Brain pericyte (primary cell): ENCODE results near the gene TMEM178B.
"Not testable (repeated sequence)": the region's sequence is repeated elsewhere in the genome, so short reads cannot be mapped to it uniquely, and the experiment has no call there.

Source experiments
- DNase-seq: peaks from one replicate; pipeline ENCODE4 v3.0.0-alpha.2; 2012; ENCODE audit warnings: low read depth, low spot score

Gene TMEM178B

GRCh38 chr7:141387521-141388217, 313.8 kb downstream of the TMEM178B start:
- no peak for DNase-seq

DNA sequence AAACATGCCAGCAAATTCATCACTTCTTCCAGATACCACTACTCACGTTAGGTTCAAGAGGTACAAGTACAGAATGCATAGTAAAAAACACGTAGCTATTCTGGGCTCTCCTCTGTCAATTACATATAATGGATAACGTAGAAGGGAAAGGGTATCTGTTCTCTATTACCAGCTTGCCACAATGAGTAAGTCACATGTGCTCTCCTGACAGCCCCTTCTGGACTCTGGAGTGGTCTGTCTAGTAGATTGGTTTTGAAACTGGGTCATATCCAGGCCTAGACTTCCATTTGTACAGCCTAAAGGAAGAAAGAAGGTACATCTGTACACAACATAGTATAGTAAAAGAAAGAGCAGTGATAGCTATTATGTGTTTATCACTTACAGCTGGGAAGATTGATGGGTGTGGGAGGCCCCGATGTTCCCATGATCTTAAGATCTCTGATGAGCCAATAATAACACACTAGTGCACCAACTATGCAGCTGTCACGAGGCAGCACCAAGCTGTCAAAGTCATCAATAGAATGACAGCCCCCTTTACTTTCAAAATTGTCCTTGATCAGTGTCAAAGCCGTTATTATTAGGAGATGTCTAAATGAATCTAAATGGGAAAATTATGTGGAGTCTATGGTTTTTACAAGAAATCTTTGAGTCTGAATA, 315.4 kb downstream of the TMEM178B start:
- no peak for DNase-seq

DNA sequence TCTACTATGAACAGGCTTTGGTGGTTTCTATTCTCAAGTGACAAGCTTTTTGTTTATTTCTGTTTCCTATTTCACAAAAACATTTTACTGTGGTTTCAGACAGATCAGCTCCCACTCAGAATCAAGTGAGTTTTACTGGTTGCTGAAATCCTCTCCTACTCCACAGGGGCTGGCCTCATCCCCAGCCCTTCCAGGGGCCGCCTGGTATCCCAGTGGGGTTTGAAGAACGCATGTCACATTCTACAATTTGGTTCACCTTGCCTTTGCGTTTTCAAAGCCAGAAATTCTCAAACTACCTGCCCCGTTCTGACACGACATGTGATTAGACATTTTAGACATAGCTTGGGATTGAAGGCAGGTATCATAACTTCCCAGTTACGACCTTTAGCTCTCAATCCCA, 316.5 kb downstream of the TMEM178B start:
- no peak for DNase-seq

DNA sequence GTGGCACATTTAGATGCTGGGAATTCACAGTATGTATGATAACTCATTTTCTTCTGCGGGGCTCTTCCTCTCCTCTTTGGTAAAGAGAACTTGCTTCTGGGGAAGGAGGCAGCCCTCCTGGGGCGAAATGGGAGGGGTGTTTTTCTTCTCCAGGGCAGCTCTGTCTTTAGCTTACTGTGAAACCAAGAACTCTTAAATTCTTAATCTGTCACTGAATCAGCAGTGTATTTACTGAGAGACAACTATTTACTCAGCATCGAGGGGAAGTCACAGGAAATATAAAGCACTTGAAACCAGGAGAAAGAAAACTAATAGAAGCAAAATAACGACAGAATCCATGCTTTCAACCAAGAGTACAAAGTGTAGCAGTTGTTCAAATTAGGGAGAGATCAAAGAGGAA, 319.2 kb downstream of the TMEM178B start:
- DNase-seq = no peak

- DNase-seq = no peak
These were observed 323.6 kb downstream of the TMEM178B start for GRCh38 chr7:141397236-141398163.

GRCh38 chr7:141400356-141400755, 326.5 kb downstream of the TMEM178B start:
- DNase-seq = no peak

GRCh38 chr7:141402277-141402996, 328.6 kb downstream of the TMEM178B start:
- DNase-seq = no peak

- DNase-seq = not testable (repeated sequence)
These were observed 330.0 kb downstream of the TMEM178B start for GRCh38 chr7:141403846-141404245.

GRCh38 chr7:141406347-141406746, 332.5 kb downstream of the TMEM178B start:
- DNase-seq = no peak

DNA sequence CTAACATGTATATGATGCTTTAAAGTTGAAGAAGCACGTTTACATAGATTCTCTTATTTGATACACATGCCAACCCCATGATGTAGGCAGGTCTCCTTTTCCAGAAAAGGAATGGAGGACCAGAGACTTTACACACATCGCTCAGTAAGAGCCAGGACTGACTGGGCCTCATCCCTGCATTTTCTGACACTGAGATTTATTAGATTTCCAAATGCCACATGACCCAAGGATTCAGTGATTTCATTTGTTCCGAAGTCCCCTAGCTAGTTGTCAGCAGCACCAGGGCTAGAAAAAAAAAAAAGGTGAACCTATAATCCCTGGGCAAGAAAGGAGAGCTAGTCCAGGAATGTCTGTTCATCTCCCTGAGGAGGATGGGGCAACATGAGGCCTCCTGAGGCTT, 334.0 kb downstream of the TMEM178B start:
- no peak for DNase-seq

- DNase-seq = no peak
These were observed 334.6 kb downstream of the TMEM178B start for GRCh38 chr7:141408440-141408839.

DNA sequence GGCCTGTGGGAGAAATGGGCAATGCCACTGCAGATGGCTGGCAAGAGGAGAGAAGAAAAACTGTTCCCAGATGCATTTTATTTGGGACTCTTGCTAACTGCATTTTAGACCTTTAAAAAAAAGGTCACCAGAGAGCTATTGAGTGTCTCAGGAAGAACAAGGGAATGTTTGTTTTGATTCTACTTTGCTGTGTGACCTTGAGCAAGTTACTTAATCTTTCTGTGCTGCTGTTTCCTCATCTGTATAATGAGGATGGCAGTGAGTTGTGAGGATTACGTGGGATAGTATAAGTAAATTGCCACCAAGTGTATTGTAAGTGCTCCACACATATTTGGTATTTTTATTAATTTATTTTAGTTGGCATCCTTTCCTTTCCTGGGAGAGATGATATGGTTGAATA, 335.4 kb downstream of the TMEM178B start:
- no peak for DNase-seq

- no peak for DNase-seq
These were observed 336.0 kb downstream of the TMEM178B start for GRCh38 chr7:141409801-141410329.

- DNase-seq = no peak
These were observed 336.6 kb downstream of the TMEM178B start for GRCh38 chr7:141410353-141411000.

DNA sequence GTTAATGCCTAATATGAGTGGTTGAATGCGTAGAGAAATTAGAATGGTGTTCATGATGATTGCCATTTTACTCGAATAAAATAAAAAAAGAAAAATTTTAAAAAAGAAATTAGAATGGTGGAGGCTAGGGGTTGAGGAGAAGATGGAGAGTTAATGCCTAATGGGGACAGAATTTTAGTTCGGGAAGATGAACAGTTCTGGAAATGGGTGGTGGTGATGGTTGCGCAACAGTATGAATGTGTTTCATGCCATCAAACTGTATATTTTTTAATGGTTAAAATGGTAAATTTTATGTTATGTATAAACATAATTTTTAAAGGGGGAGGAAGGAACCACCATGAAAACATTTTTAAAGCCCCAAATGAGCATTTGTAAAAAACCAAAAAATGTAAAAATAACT, 337.3 kb downstream of the TMEM178B start:
- DNase-seq = no peak

GRCh38 chr7:141415999-141416398, 342.1 kb downstream of the TMEM178B start:
- DNase-seq = no peak

DNA sequence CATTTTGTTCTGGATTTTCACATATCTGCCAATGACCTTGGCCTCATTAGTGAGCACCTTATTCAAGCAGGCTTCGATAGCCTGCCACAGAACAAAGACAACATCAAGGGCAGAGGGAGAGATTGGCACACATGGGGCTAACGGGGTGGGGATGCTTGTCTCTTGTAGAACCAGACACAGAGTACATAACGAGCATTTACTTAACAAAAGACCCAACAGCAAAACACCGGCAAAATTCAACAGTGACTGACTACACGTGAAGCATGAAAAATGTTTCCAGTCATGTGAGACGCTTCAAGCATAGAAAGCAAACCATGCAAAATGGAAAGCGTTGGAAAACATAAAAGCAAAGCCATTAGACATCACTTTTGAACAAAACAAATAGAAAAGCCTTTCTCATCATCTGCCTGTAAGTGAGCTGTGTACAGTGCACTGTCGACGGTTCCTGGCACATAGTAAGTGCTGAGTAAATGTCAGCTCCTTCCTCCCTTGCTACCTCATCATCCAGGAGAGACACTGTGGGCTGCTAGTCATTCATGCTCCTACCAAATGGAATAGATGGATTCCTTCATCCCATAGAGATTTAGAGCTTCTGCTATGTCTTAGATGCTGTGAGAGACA, 342.9 kb downstream of the TMEM178B start:
- DNase-seq = no peak

- no peak for DNase-seq
These were observed 343.6 kb downstream of the TMEM178B start for GRCh38 chr7:141417506-141417905.

- DNase-seq = no peak
These were observed 344.2 kb downstream of the TMEM178B start for GRCh38 chr7:141418066-141418465.

DNA sequence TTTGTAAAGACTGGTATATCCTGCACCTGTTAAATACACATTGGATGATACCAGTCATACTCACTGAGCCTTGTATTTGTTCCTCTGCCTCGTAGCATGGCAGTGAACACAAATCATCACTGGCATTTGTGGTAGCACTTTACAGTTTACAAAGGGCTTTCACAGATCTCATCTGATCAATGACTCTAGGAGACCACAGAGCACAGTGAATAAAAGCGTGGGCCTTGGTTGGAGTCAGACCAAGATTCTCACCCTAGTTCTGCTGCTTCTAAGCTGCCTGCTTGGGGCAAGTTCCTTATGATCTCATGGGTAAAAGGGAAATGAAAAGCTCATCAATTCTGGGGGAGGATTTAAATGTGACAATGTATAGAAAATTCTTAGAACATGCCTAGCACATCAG, 347.4 kb downstream of the TMEM178B start:
- DNase-seq = no peak
